Calu3 (cell line): Measurements from ENCODE around the gene RAB44. TPM values are rescaled to one million over a fixed set of nuclear protein-coding genes. Genes with fewer than 3 reads are reported as not detected.

ENCODE experiments used
- BruUV-seq: library from RNA; stranded (reverse); fragments of 400-500 nt; replicated peaks from 2 replicates; lab custom pipeline; 2021; lab: Mats Ljungman, UMichigan
- CTCF ChIA-PET: fragments of 300-600 bp; sonication (Branson Sonifier 250); formaldehyde crosslinking; loops from one replicate; lab custom pipeline; 2022; ENCODE audit warnings: antibody characterized with exemption; lab: Charles Lee
- DNase-seq: peaks from one replicate; pipeline ENCODE4 v3.0.0; 2022
- H3K27ac Mint-ChIP-seq: one replicate; pipeline ENCODE4 v1.8.0; 2022; ENCODE audit warnings: mixed read lengths; ENCODE audit not compliant: unreplicated experiment
- H3K27me3 Mint-ChIP-seq: one replicate; pipeline ENCODE4 v1.8.0; 2022; ENCODE audit warnings: mixed read lengths; ENCODE audit not compliant: unreplicated experiment
- H3K36me3 Mint-ChIP-seq: one replicate; pipeline ENCODE4 v1.8.0; 2022; ENCODE audit warnings: mild to moderate bottlenecking, moderate library complexity, mixed read lengths; ENCODE audit not compliant: insufficient read depth, unreplicated experiment
- H3K4me1 Mint-ChIP-seq: one replicate; pipeline ENCODE4 v1.8.0; 2022; ENCODE audit warnings: mild to moderate bottlenecking, low read depth, mixed read lengths; ENCODE audit not compliant: unreplicated experiment
- H3K4me3 Mint-ChIP-seq: one replicate; pipeline ENCODE4 v1.8.0; 2022; ENCODE audit warnings: mild to moderate bottlenecking, low read depth, moderate library complexity, mixed read lengths; ENCODE audit not compliant: unreplicated experiment
- H3K9me3 Mint-ChIP-seq: one replicate; pipeline ENCODE4 v1.8.0; 2022; ENCODE audit warnings: low read depth, mixed read lengths; ENCODE audit not compliant: unreplicated experiment
- CTCF ChIP-seq: fragments of 200-600 bp; IDR thresholded peaks from one replicate; pipeline ENCODE4 v1.8.0; 2022; ENCODE audit warnings: antibody characterized with exemption; ENCODE audit not compliant: unreplicated experiment
- intact Hi-C: fragments of 100-400 bp; cut with micrococcal nuclease; formaldehyde crosslinking; loops from one replicate; pipeline ENCODE4 v1.10.0; 2022; ENCODE audit not compliant: unreplicated experiment
- total RNA-seq: library from RNA; stranded (reverse); gene quantifications from 2 replicates; pipeline ENCODE4 v1.2.3, GENCODE V29; 2022

Gene RAB44
- total RNA-seq, 1 experiment from 2014 or later, result not detected

DNA sequence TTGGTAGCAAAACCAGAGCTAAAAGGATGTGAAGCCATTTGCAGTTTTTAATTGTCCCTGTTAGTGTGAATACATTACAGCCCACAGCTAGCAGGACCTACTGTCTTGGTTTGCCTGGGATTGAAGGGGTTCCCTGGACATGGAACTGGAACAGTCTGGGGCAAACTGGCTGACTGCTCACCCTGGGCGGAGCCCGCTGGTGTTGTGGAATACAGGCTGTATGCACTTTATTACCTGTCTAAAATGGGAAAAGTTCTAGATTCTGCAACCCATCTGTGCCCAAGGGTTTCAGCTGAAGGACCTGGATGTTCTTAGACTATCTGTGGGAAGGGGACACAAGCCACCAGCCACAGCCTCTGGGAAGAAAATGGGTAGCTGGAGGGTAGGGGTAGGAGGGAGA, 31.3 kb upstream of the RAB44 start:
- Mint-ChIP-seq H3K4me1 (peaks cover 23% of the 10 kb centered on the region), H3K27ac (no peak overlapping the region), H3K9me3 (no peaks in the 10 kb centered on the region), H3K36me3 (no peaks in the 10 kb centered on the region), H3K27me3 (no peaks in the 10 kb centered on the region), H3K4me3 (no peak overlapping the region)
- intact Hi-C loops, result no loop called here
- DNase-seq, result no peak
- TF ChIP-seq CTCF, result no peak
- CTCF ChIA-PET, result interaction anchor here (0.7 to 1.3 kb wide), 5 partner anchors 10 to 42 kb away, joined by 3 to 6 read pairs (median 4); partner anchors contain the start of gene CDKN1A
- no TSS peak for BruUV-seq

GRCh38 chr6:36666826-36667591, 30.6 kb upstream of the RAB44 start:
- TF ChIP-seq CTCF, result no peak
- CTCF ChIA-PET, result interaction anchor here (0.7 to 1.3 kb wide), 5 partner anchors 10 to 43 kb away, joined by 3 to 6 read pairs (median 4); partner anchors contain the start of gene CDKN1A
- intact Hi-C loops, result no loop called here
- Mint-ChIP-seq H3K36me3 (no peaks in the 10 kb centered on the region), H3K27ac (no peak overlapping the region), H3K4me1 (peaks cover 23% of the 10 kb centered on the region), H3K4me3 (peak overlapping the region; percentile 29), H3K27me3 (no peaks in the 10 kb centered on the region), H3K9me3 (no peaks in the 10 kb centered on the region)
- BruUV-seq, result no TSS peak
- peak; percentile 70 for DNase-seq

GRCh38 chr6:36668591-36668990, 29.0 kb upstream of the RAB44 start:
- Mint-ChIP-seq H3K9me3 (no peaks in the 10 kb centered on the region), H3K4me1 (peaks cover 11% of the 10 kb centered on the region), H3K4me3 (no peak overlapping the region), H3K27me3 (no peaks in the 10 kb centered on the region), H3K27ac (no peak overlapping the region), H3K36me3 (no peaks in the 10 kb centered on the region)
- BruUV-seq, result no TSS peak
- intact Hi-C loops, result no loop called here
- no peak for DNase-seq
- no peak for TF ChIP-seq CTCF
- CTCF ChIA-PET, result no interaction called here

DNA sequence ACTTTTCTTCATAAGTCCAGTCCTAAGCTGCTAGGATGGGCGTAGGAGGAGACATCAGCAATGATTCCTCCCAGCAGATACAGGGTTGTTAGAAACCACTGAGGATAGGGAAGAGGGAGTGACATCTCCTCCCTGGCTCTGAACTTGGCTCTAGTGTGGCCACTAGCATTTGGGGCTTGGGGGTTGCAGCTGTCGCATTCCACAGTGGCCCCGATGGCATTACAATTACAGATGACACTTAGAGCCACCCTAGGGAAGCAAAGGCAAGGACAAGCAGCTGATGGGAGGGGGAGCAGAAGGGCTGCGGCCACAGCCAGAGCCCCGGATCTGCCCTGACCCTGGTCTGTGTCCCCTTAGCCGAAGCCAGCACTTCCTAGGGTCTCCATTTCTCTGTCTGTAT, 28.6 kb upstream of the RAB44 start:
- no peaks in the 10 kb centered on the region for H3K27me3 Mint-ChIP-seq
- CTCF ChIA-PET, result no interaction called here
- no peak overlapping the region for H3K4me3 Mint-ChIP-seq
- BruUV-seq, result no TSS peak
- intact Hi-C loops, result no loop called here
- no peaks in the 10 kb centered on the region for H3K9me3 Mint-ChIP-seq
- no peak for TF ChIP-seq CTCF
- no peak for DNase-seq
- no peak overlapping the region for H3K27ac Mint-ChIP-seq
- H3K4me1 Mint-ChIP-seq, result peaks cover 10% of the 10 kb centered on the region
- no peaks in the 10 kb centered on the region for H3K36me3 Mint-ChIP-seq
